IMR-90 (cell line): ENCODE results near the gene NOXA1.

Experiments
- CEBPB ChIP-seq: IDR thresholded peaks from 2 replicates; pipeline ENCODE4 v1.6.1; 2012; ENCODE audit warnings: low read depth, low read length, improper control_type of control experiment
- CHD1 ChIP-seq: IDR thresholded peaks from 2 replicates; pipeline ENCODE4 v1.6.1; 2012; ENCODE audit warnings: low read depth, low read length, improper control_type of control experiment
- MAZ ChIP-seq: IDR thresholded peaks from 2 replicates; pipeline ENCODE4 v1.6.1; 2012; ENCODE audit warnings: low read depth, mild to moderate bottlenecking, low read length, improper control_type of control experiment, moderate library complexity, borderline replicate concordance
- NFE2L2 ChIP-seq: fragments of 150-350 bp; IDR thresholded peaks from 2 replicates; pipeline ENCODE4 v1.6.1; 2016; ENCODE audit warnings: low read depth, mild to moderate bottlenecking, low read length
- POLR2A ChIP-seq: IDR thresholded peaks from 2 replicates; pipeline ENCODE4 v1.6.1; 2012; ENCODE audit warnings: mild to moderate bottlenecking, low read depth, low read length
- RAD21 ChIP-seq: IDR thresholded peaks from 2 replicates; pipeline ENCODE4 v1.6.1; 2012; ENCODE audit warnings: low read length, improper control_type of control experiment
- RCOR1 ChIP-seq: IDR thresholded peaks from 2 replicates; pipeline ENCODE4 v1.6.1; 2012; ENCODE audit warnings: mild to moderate bottlenecking, low read length, improper control_type of control experiment; ENCODE audit not compliant: insufficient replicate concordance
- RFX5 ChIP-seq: IDR thresholded peaks from 2 replicates; pipeline ENCODE4 v1.8.0; 2012; ENCODE audit warnings: low read depth, mild to moderate bottlenecking, low read length, moderate library complexity
- SMC3 ChIP-seq: fragments of 150-350 bp; IDR thresholded peaks from 2 replicates; pipeline ENCODE4 v1.6.1; 2016; ENCODE audit warnings: low read depth, mild to moderate bottlenecking, antibody characterized with exemption, low read length, moderate library complexity
- TF ChIP-seq, protein P1 (sequence below): conservative IDR thresholded peaks from 2 replicates; pipeline ENCODE4 v1.5.1; 2012; ENCODE audit warnings: mild to moderate bottlenecking, low read depth, low read length, improper control_type of control experiment
- TF ChIP-seq, protein P2 (sequence below): fragments of 150-350 bp; IDR thresholded peaks from 2 replicates; pipeline ENCODE4 v1.6.1; 2016; ENCODE audit warnings: low read depth, mild to moderate bottlenecking, low read length, moderate library complexity, borderline replicate concordance

DNA sequence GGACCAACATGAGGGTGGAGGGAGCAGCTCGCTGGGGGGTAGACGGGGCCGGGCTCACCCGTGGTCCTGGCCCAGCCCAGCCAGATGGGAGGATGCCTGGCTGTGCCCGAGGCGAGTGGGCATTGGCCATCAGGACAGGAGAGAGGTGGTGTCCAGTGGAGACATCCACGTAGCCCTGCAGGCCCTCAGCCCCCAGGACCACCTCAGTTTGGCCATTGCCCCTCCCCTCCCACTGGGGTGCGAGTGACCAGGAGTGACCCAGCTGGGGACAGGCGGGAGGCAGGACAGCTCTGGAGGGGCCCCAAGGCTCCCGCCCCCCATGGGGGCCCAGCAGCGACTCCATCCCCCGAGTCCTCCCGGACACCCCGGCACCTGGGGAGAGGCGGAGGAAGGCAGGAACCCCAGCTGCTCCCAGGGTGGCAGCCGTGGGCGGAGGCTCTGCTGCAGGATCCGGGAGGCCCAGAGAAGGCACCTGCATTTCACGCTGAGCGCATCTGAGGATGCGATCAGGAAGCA is 8.3 kb downstream of the NOXA1 start:
- TF ChIP-seq POLR2A = no peak
- TF ChIP-seq, protein P1, sequence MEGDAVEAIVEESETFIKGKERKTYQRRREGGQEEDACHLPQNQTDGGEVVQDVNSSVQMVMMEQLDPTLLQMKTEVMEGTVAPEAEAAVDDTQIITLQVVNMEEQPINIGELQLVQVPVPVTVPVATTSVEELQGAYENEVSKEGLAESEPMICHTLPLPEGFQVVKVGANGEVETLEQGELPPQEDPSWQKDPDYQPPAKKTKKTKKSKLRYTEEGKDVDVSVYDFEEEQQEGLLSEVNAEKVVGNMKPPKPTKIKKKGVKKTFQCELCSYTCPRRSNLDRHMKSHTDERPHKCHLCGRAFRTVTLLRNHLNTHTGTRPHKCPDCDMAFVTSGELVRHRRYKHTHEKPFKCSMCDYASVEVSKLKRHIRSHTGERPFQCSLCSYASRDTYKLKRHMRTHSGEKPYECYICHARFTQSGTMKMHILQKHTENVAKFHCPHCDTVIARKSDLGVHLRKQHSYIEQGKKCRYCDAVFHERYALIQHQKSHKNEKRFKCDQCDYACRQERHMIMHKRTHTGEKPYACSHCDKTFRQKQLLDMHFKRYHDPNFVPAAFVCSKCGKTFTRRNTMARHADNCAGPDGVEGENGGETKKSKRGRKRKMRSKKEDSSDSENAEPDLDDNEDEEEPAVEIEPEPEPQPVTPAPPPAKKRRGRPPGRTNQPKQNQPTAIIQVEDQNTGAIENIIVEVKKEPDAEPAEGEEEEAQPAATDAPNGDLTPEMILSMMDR = no peak
- no peak for TF ChIP-seq SMC3
- no peak for TF ChIP-seq CHD1
- no peak for TF ChIP-seq RAD21
- no peak for TF ChIP-seq CEBPB
- TF ChIP-seq NFE2L2 = no peak
- no peak for TF ChIP-seq MAZ
- TF ChIP-seq, protein P2, sequence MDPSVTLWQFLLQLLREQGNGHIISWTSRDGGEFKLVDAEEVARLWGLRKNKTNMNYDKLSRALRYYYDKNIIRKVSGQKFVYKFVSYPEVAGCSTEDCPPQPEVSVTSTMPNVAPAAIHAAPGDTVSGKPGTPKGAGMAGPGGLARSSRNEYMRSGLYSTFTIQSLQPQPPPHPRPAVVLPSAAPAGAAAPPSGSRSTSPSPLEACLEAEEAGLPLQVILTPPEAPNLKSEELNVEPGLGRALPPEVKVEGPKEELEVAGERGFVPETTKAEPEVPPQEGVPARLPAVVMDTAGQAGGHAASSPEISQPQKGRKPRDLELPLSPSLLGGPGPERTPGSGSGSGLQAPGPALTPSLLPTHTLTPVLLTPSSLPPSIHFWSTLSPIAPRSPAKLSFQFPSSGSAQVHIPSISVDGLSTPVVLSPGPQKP = no peak
- TF ChIP-seq RCOR1 = no peak
- TF ChIP-seq RFX5 = no peak
